Esophagus (tissue), 2 donors: ENCODE data around the gene BACE1-AS. TPM values are rescaled to one million over a fixed set of nuclear protein-coding genes. Genes with fewer than 3 reads are reported as not detected.

Experiments
- H3K27ac ChIP-seq, 2 donors: one replicate each; pipeline ENCODE4 v1.5.1; 2013; ENCODE audit warnings: low read depth in 2 of 2, mild to moderate bottlenecking in 2 of 2, inconsistent platforms in 1 of 2, low read length in 1 of 2, moderate library complexity in 1 of 2
- H3K27me3 ChIP-seq, 2 donors: one replicate each; pipeline ENCODE4 v1.6.1; 2013; ENCODE audit warnings: low read length in 2 of 2, control low read depth in 1 of 2, mild to moderate bottlenecking in 1 of 2; ENCODE audit not compliant: insufficient read depth in 2 of 2, control insufficient read depth in 1 of 2
- H3K36me3 ChIP-seq, 2 donors: one replicate each; pipeline ENCODE4 v1.6.1; 2013; ENCODE audit warnings: low read length in 1 of 2; ENCODE audit not compliant: control insufficient read depth in 2 of 2, insufficient read depth in 2 of 2
- H3K4me1 ChIP-seq, 2 donors: one replicate each; pipeline ENCODE4 v1.6.1; 2013; ENCODE audit warnings: low read length in 1 of 2; ENCODE audit not compliant: control insufficient read depth in 2 of 2, insufficient read depth in 2 of 2
- H3K4me3 ChIP-seq, 2 donors: one replicate each; pipeline ENCODE4 v1.5.1; 2013; ENCODE audit warnings: low read length in 2 of 2, mild to moderate bottlenecking in 2 of 2, low read depth in 1 of 2, moderate library complexity in 1 of 2
- H3K9me3 ChIP-seq, 2 donors: one replicate each; pipeline ENCODE4 v1.6.1; 2013; ENCODE audit warnings: mild to moderate bottlenecking in 2 of 2, low read depth in 1 of 2, low read length in 1 of 2, moderate library complexity in 1 of 2; ENCODE audit not compliant: control insufficient read depth in 2 of 2, insufficient read depth in 1 of 2
- WGBS, 2 donors: extraction: QIAGEN DNeasy Blood & Tissue Kit; methylation state at CpG; one replicate each; pipeline ENCODE4 v1.1.7; 2013; 5-methylcytosine and 5-hydroxymethylcytosine counted together
- polyA plus RNA-seq, 2 donors: library from polyadenylated mRNA; stranded (reverse); fragments of 200-250 nt; gene quantifications; one replicate each; pipeline ENCODE4 v1.2.3, GENCODE V29; 2013
- donor health status: healthy with polysubstance abuse.
- donor health status: Bipolar disorder and iron deficiency.

The BACE1-AS gene
- polyA plus RNA-seq, 2 donors, result 2.3 to 5.9 TPM

DNA sequence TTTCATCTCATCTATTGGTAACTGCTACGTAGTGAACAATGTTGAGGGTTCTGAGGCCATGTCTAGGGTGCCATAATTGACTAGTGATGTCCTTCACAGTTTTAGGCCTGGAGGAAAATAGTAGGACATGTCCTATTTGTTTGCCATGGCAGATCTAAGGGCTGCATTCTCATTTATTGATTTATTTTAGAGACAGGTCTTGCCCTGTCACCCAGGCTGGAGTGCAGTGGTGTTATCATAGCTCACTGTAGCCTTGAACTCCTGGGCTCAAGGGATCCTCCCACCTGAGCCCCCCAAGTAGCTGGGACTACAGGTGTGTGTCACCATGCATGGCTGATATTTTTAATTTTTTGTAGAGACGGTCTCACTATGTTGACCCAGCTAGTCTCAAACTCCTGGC lies 41.7 kb downstream of the BACE1-AS start:
- Histone ChIP-seq H3K9me3 (no peaks in the 10 kb centered on the region), H3K4me1 (peaks cover 0 to 5% of the 10 kb centered on the region in 2 donors), H3K27ac (no peak overlapping the region), H3K36me3 (no peaks in the 10 kb centered on the region), H3K4me3 (no peak overlapping the region), H3K27me3 (no peaks in the 10 kb centered on the region)
- 48 to 68% methylated on average over 2 of the region's 2 CpGs for WGBS, 2 donors

DNA sequence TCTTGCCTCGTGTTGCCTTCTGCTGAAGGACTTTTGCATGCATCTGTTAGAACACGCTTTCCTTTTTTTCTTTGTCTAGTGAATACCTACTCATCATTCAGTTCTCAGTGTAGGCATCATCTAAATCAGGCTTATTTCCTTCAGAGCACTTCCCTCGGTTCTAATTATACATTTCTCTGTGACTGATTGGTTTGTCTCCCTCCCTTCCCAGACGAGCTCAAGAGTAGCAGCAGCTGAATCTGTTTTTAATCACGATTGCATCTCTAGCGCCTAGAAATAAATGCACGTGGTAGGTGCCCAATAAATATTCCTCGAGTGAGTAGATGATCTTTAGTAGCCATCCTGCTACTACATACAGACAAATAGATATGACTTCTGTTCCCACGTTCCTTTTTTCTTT lies 42.8 kb downstream of the BACE1-AS start:
- Histone ChIP-seq H3K4me3 (no peak overlapping the region), H3K27me3 (no peaks in the 10 kb centered on the region), H3K36me3 (no peaks in the 10 kb centered on the region), H3K27ac (no peak overlapping the region), H3K9me3 (no peaks in the 10 kb centered on the region), H3K4me1 (peaks cover 0 to 5% of the 10 kb centered on the region in 2 donors)
- 80 to 81% methylated on average over 9 of the region's 9 CpGs for WGBS, 2 donors

DNA sequence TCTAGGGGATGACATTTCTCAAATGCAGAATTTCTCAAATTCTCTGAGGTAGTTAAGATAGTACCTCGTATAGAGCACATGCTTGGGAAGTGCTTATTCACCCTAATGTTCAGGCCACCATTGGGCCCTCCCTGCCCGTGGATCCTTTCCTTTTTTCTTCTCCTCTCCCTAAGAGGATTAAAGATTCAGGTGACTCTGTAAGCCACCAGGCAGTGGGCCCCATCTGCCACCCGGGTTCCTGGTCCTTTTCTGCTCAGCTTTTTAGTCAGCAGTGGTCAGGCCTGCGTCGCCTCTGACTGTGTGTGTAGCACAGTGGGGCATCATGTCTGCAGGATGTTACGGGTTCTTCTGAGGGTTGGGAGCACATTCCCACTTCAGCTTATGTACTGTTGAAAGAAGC lies 43.8 kb downstream of the BACE1-AS start:
- 91% methylated on average over 6 of the region's 6 CpGs for WGBS, 2 donors
- Histone ChIP-seq H3K36me3 (no peaks in the 10 kb centered on the region), H3K9me3 (no peaks in the 10 kb centered on the region), H3K4me3 (no peak overlapping the region), H3K27me3 (no peaks in the 10 kb centered on the region), H3K27ac (no peak overlapping the region), H3K4me1 (peaks cover 0 to 2% of the 10 kb centered on the region in 2 donors)

DNA sequence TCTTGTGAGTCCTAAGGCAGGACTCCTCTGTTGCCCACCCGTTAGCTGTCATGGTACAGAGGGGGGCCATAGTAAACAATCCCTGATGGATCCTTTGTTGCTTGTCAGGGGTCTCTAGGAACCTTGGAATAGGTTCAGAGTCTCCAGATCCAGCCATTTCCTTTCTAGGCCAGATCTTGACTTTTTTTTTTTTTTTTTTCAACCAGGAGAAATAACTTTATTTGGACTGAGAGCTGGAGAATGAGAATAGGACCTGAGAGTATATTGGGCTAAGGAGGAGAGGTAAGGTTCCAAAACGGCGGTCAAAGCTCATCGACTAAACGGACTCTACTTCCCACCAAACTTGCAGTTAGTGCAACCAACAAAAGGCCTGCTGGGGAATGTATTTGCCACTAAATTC lies 44.3 kb downstream of the BACE1-AS start:
- no peak overlapping the region for H3K4me3 ChIP-seq
- no peaks in the 10 kb centered on the region for H3K9me3 ChIP-seq
- no peaks in the 10 kb centered on the region for H3K36me3 ChIP-seq
- WGBS, 2 donors, result 96% methylated on average over 5 of the region's 5 CpGs
- H3K4me1 ChIP-seq, result no peaks in the 10 kb centered on the region
- H3K27ac ChIP-seq, result no peak overlapping the region
- no peaks in the 10 kb centered on the region for H3K27me3 ChIP-seq

DNA sequence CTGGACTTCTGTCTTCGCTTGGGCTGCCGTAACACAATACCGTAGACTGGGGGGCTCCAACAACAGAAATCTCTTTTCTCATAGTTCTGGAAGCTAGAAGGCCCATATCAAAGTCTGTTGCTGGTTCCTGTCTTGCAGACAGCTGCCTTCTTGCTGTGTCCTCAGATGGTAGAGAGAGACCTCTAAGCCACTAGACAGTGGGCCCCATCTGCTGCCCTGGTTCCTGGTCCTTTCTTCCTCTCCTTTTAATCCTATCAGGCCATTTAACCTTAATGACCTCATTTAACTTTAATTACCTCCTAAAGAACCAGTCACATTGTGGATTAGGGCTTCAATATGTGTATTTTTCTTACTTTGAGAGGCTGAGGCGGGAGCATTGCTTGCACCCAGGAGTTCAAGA lies 45.9 kb downstream of the BACE1-AS start:
- H3K27ac ChIP-seq, result no peak overlapping the region
- H3K9me3 ChIP-seq, result no peaks in the 10 kb centered on the region
- no peaks in the 10 kb centered on the region for H3K27me3 ChIP-seq
- no peaks in the 10 kb centered on the region for H3K4me1 ChIP-seq
- H3K36me3 ChIP-seq, result no peaks in the 10 kb centered on the region
- H3K4me3 ChIP-seq, result no peak overlapping the region
- WGBS, 2 donors, result 97 to 100% methylated on average over 4 of the region's 4 CpGs

Other genes with a start within 250 kb of the BACE1-AS start
- gene SIK3, start 192.9 kb upstream of the BACE1-AS start, polyA plus RNA-seq, result 1 to 10 TPM; 6.4 to 7.0 TPM
- gene PAFAH1B2, start 147.1 kb upstream of the BACE1-AS start, polyA plus RNA-seq, result 10 to 100 TPM; 13.9 to 14.0 TPM
- 10 to 100 TPM in 1 of 2 donors, 1 to 10 TPM in 1; 8.3 to 11.3 TPM for gene SIDT2, start 112.6 kb upstream of the BACE1-AS start, polyA plus RNA-seq
- gene TAGLN, start 92.0 kb upstream of the BACE1-AS start, polyA plus RNA-seq, result 1,000 to 10,000 TPM in 1 of 2 donors, 100 to 1,000 TPM in 1; 469 to 1,217 TPM
- gene PCSK7, start 59.3 kb upstream of the BACE1-AS start, polyA plus RNA-seq, result 10 to 100 TPM; 22.8 to 37.3 TPM
- 1 to 10 TPM; 5.9 to 6.6 TPM for gene RNF214, start 58.7 kb upstream of the BACE1-AS start, polyA plus RNA-seq
- gene BACE1, start 24.9 kb downstream of the BACE1-AS start, polyA plus RNA-seq, result 1 to 10 TPM; 4.9 to 6.9 TPM
- gene CEP164, start 36.5 kb downstream of the BACE1-AS start, polyA plus RNA-seq, result 10 to 100 TPM in 1 of 2 donors, 1 to 10 TPM in 1; 8.0 to 19.8 TPM